Activated CD8-positive, alpha-beta memory T cell treated with anti-CD3 and anti-CD28 coated beads for 1 hour (primary cell): ENCODE results near the gene ITGA7.

Source experiments
- DNase-seq, 2 donors: peaks; one replicate each; pipeline ENCODE4 v3.0.0-alpha.2; 2020; ENCODE audit warnings: low read depth in 1 of 2; ENCODE audit errors: extremely low read depth in 1 of 2

Gene ITGA7

GRCh38 chr12:55718624-55719275 is 11.0 kb upstream of the ITGA7 start:
- DNase-seq = no peak

- DNase-seq = no peak
Measured at GRCh38 chr12:55718015-55718414, 10.3 kb upstream of the ITGA7 start.

GRCh38 chr12:55717011-55718007 is 9.6 kb upstream of the ITGA7 start:
- DNase-seq = no peak

- no peak for DNase-seq
Measured at GRCh38 chr12:55716582-55716957, 8.9 kb upstream of the ITGA7 start.

GRCh38 chr12:55715833-55716581 is 8.3 kb upstream of the ITGA7 start, which contains the start of gene BLOC1S1:
Gene BLOC1S1, plus strand, starts transcription at chr12:55716046. Its CDS starts 6 bp downstream, at chr12:55716052.
- peak; percentile 71 to 85 for DNase-seq

GRCh38 chr12:55715169-55715764 is 7.6 kb upstream of the ITGA7 start:
- DNase-seq = no peak

GRCh38 chr12:55713721-55714120 is 6.0 kb upstream of the ITGA7 start:
- no peak for DNase-seq

- DNase-seq = no peak
Measured at GRCh38 chr12:55712700-55713415, 5.2 kb upstream of the ITGA7 start.

- no peak for DNase-seq
Measured at GRCh38 chr12:55711786-55712553, 4.3 kb upstream of the ITGA7 start.

GRCh38 chr12:55708695-55709233 is 1.1 kb upstream of the ITGA7 start:
- no peak for DNase-seq

- no peak for DNase-seq
Measured at GRCh38 chr12:55707219-55707671, 459 bp downstream of the ITGA7 start.

GRCh38 chr12:55706568-55707218 is 1.0 kb downstream of the ITGA7 start:
- no peak for DNase-seq

GRCh38 chr12:55705782-55706402 is 1.8 kb downstream of the ITGA7 start:
- DNase-seq = no peak

- DNase-seq = no peak
Measured at GRCh38 chr12:55704824-55705718, 2.6 kb downstream of the ITGA7 start.

- DNase-seq = no peak
Measured at GRCh38 chr12:55703901-55704761, 3.6 kb downstream of the ITGA7 start.

- DNase-seq = no peak
Measured at GRCh38 chr12:55703288-55703687, 4.4 kb downstream of the ITGA7 start.
